ENCODE data around the gene SLC27A4.

DNA sequence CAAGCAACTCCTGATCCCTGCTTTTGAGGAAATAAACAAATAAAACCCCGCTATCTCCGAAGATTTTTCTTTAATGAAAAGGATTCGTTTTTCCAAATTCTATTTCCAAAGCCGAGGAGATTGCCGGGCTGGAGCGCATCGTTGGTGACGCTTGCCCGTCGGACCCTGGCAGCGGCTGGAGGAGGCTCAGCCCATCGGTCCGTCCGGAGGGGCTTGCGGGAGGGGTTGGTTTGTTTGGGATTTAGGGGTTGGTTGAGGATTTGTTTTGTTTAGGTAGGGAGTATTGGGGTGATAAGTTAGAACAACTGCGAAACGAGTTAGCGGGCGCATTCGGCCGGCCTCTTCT, 51.6 kb downstream of the SLC27A4 start:
- TF ChIP-seq, protein P1, sequence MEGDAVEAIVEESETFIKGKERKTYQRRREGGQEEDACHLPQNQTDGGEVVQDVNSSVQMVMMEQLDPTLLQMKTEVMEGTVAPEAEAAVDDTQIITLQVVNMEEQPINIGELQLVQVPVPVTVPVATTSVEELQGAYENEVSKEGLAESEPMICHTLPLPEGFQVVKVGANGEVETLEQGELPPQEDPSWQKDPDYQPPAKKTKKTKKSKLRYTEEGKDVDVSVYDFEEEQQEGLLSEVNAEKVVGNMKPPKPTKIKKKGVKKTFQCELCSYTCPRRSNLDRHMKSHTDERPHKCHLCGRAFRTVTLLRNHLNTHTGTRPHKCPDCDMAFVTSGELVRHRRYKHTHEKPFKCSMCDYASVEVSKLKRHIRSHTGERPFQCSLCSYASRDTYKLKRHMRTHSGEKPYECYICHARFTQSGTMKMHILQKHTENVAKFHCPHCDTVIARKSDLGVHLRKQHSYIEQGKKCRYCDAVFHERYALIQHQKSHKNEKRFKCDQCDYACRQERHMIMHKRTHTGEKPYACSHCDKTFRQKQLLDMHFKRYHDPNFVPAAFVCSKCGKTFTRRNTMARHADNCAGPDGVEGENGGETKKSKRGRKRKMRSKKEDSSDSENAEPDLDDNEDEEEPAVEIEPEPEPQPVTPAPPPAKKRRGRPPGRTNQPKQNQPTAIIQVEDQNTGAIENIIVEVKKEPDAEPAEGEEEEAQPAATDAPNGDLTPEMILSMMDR (IDR thresholded peaks at IDR 0.05), result no peak
- no peak for TF ChIP-seq POLR2A (IDR thresholded peaks at IDR 0.05)

Data from heart left ventricle (tissue), 13 donors.